Stimulated activated naive CD4-positive, alpha-beta T cell (primary cell): ENCODE results near the gene NPB.

Experiments
- DNase-seq, 6 experiments: peaks; one replicate each; lab custom pipeline; 2025; lab: John Stamatoyannopoulos, UW

The NPB gene

DNA sequence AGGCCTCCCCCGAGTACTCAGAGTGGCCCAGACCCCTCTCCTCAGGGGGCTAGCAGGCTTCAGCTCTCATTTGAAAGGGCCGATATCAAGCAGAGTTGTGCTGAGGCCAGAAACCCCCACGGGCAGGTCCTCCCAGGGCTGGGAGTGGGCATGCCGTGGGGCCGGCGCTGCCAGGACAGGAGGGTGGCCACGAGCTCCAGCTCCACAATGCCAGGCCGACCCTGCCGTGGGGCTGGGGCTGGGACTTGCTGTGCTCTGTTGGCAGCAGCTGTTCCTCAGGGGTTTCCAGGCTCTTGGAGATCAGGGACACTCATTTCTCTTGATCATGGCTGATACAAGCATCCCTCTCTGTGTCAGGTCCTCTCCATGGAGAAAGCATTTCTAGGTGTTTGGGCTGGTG, 3.2 kb upstream of the NPB start:
- DNase-seq, result no peak

DNA sequence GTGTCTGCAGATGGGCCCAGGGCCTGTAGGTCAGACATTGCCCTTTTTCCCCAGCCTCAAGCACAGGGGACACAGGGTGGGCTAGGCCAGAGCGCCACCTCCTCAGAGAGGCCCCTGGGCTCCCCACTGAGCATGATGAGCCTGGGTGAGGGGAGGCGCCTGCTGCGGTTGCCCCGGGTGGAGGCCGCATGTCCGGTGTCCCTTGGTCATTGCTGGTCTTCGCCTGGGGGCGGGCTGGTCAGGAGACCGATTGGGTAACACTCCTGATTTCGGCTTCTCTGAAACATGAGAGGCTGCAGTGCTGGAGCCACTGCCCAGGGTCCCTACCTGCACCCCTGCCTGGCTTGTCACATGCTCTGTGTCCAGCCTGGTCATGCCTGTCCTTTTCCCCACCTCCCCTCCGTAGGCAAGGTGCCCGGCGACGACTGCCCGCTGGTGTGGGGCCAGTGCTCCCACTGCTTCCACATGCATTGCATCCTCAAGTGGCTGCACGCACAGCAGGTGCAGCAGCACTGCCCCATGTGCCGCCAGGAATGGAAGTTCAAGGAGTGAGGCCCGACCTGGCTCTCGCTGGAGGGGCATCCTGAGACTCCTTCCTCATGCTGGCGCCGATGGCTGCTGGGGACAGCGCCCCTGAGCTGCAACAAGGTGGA, 2.4 kb upstream of the NPB start:
- DNase-seq, result no peak

DNA sequence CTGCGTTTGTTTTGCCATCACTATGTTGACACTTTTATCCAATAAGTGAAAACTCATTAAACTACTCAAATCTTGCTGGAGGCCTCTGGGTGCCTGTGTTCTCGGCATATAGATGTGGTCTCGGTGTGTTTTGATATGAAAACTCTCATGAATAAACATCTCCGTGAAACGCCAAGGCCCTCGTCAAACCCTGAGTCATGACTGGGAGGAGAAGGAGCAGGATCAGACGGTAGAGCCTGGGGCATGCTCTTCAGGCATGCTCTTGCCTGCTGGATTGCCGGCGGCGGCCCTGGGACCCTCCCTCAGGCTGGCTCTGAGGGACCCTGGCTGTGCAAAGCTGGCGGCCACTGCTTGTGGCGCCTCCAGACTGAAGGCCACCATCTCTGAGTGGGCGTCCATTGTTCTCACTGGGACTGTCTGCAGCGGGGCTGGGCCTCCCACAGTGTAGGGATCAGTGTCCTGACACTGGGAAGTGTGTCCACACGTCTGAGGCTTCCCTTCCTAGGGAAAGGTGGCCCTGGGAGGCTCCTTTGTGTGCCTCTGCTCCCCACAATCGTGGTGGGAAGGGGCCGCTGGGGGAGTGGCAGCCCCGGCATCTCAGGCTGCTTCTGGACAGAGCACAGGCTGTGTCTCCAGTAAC, 1.7 kb upstream of the NPB start:
- DNase-seq, result no peak

DNA sequence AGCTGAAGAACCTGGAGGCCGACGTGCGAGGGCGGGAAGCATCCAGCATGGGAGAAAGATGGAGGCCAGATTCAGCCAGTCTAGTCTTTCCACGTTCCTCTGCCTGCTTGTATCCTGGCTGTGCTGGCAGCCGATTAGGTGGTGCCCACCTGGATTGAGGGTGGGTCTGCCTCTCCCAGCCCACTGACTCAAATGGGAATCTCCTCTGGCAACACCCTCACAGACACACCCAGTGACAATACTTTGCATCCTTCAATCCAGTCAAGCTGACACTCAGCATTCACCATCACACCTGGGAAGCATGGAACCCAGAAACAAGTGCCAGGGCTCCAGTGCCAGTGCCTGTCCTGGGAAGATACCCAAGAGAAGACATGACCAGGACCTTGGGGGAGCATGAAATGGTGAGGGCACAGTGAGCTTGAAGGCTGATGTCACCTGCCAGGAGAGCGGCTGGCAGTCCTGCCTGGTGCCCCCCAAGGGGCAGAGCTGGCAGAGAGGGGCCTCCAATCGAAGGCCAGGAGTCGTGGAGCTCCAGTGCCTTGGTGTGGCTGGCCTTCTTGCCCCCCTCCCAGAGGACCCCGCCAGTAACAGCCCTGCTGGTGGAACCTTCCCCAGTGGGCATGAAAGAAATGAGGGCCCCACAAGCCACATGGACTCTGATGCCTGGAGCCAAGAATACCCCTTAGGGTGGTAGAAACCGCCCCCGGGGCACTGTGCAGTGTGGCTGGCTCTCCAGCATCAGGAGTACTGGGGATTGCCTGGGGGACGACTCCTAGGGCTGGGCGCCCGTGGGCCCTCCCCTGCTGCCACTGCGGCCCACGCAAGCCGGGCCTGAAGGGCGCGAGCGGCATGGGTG, 643 bp upstream of the NPB start:
- DNase-seq, result no peak

DNA sequence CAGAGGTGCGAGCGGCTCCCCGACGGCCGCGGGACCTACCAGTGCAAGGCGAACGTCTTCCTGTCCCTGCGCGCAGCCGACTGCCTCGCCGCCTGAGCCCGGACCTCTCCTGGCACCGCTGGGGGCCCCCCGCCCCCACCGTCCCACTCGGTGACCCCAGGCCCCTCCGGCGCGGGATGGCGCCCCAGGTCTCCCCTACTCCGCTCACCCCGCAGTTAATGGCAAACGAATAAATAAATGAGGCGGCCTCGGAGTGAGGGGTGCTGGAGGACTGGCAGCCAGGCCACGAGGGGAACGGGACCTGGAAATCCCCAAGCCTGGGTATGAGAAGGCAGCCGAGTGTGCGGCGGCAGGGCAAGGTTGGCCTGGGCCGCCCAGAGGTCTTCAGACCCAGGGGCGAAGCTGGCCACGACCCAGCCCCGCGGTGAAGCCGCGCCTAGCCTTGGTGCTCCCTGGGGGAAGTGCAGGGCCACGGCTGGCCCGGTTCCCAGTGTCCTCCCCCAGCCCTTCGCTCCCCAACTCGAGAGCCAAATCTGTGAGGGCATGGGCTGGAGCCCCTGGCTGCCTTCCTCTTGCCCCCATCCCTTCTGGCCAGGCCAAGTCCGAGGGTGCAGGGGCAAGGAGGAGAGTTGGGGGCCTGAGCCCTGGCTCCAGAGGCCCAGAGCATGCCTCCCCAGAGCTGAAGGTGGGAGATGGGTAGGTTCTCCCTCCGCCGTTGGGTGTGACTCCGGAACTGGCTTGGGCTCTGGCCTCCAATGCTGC, 796 bp downstream of the NPB start:
- no peak for DNase-seq

DNA sequence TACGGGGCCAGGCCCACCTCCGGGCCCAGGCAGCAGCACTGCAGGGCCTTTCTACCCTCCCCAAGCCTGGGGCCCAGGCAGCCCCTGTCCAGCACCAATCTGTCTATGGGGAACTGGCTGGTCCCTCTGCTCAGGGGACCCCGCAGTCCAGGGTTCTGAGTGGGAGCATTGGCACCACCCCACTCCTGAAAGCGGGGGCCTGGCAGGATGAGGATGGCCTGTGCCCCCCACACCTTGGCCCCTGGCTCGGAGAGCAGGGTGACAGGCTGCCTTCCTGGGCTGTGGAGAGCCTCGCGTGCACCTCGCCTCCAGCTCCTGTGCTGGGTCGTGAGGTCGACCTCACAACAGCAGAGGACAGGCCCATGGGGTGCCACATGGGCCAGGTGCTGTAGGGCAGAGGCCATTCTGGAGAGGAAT, 1.4 kb downstream of the NPB start:
- DNase-seq, result no peak

DNA sequence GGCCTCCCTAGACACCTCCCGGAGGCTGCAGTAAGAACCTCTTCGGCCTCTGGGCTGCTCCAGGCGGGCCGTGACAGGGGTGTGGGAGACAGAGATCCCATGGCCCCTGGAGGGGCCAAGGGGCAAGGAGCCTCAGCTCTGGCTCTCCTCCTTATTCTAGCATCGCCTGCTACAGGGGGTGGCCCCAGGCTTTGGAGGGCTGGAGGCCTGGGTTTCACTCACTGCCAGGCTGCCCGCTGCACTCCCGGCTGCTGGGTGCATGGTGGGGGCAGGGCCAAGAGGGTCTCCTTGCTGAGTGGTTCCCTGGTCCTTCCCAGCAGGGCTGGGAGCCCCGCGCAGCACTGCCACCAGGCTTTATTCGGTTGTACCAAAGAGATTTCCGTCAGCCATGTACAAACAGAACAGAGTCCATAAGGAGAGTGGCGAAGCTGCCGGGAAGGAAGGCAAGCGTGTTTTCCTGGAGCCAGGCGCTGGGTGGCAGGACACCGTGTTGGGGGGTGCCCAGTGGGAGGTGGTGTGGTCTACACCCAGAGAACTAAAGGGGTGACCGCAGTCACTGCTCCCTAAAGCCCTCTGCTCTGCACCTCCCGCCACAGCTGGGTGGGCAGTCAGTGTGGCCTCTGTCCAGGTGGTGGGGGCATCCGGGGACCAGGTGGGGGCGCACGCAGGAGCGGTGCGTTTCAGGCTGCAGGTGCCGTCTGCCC, 2.0 kb downstream of the NPB start:
- no peak for DNase-seq

DNA sequence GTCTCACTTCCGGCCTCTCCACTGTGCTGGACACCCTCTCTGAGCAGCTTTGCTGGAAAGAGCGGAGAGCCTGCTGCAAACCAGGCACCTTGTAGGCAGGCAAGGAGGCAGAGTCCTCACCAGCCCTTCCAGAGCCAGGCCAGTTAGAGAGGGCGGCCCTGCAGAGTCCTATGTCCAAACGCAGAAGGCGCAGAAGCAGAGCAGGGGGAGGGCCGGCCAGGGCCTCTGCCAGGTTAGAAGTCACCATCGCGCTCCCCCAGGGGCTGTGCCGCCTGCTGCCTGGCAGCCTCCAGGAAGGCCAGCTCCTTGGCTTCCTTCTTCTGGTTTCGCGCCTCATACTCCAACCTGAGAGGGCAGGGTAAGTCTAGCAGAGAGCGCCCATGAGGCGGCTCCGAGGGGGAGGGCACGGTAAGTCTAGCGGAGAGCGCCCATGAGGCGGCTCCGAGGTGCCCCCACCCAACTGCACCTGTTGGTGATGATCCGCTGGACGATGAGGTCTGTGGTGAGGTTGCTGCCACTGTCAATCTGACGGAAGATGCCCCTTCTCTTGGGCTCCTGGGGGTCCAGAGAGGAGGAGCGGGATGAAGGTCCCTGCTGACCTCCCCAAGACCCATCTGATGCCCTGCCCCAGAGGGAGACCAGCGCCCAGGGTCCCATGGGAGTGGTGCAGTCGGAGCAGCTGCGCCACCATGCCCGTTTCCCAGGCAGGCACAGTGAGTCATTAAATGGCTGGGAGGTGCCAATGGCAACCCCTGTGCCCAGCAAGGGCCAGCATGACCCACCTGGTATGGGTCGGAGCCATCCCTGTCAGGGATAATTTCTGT, 2.8 kb downstream of the NPB start:
- no peak for DNase-seq

DNA sequence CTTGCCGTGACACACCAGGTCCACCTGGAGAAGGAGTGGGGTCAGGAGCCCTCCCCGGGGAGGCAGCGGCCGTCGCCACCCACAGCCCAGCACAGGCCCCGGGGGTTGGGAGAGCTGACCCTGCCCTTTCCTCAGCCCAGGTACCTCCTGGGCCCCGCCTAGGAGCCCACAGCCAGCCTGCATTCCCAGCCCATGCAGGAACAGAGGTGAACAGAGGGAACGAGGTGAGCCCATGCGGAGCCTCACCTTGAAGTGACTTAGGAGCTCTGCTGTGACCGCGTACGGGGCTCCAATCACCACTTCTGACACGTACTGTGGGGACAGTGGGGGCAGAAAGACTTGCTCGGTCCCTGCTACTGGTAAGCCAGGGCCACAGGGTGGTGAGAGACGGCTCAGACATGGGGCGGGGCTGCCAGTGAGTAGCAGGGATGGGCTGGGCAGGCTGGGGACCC, 3.4 kb downstream of the NPB start:
- no peak for DNase-seq

DNA sequence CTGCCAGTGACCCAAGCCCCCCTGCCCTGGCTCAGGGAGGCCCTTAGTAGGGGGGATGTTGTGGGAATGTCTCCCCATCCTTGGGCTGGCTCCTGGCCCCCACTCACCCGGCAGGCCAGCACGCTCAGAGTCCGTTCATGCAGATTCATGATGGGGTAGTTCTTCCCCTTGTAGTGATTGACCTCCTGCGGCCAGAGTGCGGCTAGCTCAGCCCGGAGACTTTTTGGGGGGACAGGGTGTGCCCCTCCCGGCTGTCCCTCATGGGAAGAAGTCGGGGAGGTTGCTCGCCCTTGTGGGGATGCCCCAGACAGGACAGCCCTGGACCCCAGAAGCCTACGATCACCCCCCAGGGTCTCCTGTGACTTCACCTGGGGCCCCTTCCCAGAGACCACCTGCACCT, 4.0 kb downstream of the NPB start:
- DNase-seq, result no peak

DNA sequence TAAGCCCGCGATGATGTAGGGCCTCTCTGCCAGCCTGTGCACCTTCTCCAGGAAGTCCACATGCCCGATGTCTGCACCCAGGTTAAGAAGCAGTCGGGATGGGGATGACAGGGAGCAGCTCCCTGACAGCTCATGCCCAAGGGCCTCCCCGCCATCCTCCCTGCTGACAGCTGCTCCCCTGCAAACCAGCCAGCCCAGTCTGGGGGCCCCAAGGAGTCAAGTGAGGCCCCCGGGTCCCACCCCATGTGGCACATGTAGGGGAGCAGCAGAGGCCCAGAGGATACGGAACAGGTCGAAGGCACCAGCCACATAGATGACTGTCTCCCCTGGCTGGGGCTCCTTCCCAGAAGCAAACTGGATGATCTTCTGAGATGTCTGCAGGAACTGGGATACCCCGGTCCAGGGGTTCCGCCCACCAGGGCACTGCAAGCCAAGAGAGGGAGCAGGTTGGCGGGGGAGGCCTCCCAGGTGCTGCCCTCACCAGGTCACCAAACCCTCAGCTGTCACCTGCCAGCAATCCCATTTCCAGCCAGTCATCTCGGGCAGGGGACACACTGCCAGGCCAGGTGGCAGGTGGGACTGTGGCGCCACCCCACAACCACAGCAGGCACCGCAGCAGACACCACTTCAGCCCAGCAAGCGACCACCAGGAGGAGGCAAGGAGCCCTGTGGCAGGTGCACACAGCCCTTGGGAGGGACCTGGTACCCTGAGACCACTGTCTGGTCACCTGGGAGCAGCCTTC, 4.6 kb downstream of the NPB start:
- DNase-seq, result no peak

DNA sequence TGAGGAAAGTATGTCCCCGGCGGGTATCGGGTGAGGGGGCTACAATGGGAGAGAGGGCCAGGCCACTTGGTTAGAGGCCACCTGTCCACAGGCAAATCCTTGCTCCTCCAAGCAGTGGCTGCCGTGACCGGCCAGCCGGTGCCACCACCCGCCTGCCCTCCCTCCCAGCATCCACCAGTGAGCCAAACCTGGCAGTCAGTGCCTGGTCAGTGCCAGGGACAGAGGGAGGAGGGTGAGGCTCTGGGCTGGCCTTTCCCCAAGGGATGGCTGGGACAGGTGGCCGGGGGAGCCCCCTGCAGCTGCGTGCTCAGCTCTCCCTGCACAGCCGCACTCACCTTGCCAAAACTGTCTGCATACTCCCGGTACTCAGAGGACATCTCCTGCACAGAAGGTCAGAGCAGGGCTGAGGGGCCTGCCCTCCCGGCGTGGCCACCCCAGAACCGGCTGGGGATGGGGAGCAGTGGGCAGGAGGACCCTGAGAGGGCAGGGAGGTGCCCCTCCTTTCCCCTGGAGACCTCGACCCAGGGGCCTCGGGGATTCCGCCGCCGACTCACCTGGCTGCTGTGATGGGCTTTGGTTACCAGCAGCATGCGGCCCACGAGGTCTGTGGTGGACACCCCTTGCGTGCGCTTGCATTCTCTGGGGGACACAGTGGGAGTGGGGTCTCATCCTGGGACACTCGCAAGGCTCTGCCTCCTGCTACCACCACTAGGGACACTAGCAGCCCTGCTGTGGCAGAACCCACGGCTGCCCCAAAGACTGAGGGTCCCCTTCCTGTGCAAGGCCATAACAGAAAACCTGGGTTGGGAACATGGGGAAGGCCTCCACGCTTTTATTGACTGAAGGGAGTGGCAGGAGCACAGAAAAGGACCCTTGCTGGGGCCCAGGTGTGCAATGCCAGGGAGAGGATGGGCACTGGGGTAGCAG, 5.4 kb downstream of the NPB start:
- no peak for DNase-seq

DNA sequence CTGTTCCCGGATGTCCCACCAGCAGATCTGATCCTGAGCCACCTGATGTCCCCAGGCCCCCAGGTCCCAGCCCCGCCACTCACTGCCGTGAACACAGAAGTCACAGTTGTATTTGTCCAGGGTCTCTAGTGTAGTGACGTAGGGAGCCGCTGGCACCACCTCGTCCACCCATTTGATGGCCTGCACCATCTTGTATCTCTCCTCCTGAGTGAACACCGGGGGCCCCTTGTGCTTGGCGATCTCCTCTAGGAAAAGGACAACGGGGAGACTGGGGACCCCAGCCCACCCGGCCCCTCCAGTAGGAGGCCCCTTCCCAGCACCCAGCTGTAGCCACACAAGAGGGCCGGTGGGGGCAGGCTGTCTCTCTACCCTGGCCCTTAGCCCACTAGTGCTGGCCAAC, 6.8 kb downstream of the NPB start:
- no peak for DNase-seq

DNA sequence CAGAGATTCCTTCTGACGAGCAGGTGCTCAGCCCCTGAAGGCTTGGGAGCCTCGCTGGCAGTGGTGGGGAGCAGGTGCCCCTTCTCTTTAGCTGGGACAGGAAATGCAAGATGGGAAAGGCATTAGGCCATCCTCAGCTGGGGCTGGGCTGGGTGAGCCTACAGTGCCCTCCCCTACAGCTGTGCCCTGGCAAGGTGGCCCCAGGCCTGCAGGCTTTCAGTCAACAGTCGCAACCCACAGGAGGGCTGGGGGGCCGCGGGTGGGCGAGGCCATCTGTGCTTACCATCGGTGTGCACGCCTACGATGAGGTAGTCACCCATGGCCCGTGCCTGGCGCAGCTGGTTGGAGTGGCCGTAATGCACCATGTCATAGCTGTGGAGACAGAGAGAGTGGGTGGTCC, 7.2 kb downstream of the NPB start:
- DNase-seq, result no peak

DNA sequence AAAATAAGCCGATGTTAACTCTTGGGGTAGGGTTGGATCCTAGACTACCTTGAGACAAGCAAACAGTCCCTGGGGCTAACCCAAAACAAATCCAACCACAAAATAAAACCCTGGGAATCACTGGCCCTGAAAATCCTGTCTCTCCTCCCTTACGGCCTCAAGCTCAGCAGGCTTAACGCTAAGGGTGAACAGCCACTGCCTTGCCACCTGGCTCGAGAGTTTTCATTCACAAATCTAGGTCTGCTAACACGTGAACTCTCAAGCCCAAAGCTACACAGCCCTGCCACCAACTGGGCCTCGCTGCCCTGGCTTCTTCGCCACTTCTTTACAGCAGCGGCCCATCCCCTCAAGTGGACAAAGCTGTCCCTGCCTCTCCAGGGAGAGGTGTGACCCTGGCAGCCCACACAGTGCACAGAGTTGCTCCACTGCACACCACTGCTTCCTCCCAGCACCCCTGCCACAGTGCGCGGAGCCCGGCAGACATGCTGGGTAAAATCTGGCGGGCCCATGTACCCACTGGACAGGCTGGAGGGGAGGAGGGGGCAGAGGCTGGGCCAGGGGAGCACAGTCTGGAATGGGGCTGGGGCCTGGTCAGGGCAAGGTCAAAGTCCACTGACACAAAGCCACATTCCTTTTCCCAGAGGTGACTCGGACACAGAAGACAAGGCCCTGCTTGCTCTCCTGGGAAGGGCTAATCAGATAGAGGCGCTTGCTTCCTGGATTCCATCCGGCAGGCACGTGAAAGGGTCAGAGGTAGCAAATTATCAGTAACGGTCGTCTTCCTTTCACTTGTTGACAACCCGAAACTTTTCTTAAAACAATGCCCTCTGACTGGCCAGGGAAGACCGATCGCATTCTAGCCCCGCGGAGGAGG, 8.2 kb downstream of the NPB start:
- DNase-seq, result no peak

DNA sequence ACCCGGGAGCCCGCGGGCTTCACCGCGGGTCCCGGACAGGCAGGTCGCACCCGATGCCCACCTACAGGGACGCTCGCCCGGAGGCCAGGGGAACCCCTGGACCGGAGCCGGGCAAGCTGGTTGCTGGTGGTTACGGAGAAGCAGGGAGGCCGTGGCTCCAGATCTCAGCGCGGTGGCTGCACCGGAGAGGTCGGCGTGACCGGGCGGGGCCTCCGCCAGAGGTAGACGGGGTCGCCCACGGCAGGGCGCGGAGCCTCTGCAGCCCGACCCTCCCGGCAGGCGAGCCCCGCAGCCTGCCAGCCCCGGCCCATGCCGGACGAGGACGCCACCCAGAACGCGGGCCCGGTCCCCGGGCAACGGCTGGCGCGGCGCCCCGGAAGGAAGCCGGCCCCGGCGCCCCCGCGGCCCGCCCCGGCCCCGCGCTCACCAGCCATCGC, 8.8 kb downstream of the NPB start:
- no peak for DNase-seq

DNA sequence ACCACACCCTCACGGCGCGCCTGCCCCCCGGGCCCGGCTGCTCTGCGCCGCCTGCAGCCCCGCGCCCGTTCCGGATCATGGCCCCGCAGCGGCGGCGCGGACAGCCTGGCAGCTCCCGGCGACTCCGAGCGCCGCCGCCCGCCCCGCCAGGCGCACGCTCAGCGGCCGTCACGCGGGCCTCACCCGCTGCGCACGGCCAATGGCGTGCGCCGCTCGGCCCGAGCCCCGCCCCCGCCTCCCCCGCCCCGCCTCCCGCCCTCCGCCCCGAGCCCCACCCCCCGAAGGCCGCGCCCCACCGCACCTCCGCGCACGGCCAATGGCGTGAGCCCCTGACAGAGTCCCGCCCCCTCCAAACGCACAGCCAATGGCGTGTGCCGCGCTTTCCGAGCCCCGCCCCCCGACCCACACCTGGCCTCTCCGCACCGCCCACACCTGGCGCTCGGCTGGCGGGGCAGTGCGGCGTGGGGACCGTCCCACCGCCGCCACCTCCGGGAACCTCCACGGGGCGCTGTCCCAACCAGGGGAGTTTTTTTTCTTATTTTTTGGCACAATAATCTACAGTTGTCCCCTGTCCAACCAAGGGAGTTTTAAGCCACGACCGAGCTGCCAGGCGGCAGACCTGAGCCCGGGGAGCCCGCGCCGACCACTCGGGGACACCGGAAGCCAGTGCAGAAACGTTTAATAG, 9.4 kb downstream of the NPB start, which contains the start of gene PCYT2:
Gene PCYT2, minus strand, starts transcription at position 123 of the 685 bp plus-strand sequence. Its CDS starts 44 bp downstream, at position 79.
- peak; percentile 82 to 95 (median 92) for DNase-seq
